PC-9 (cell line): ENCODE measurements around the gene TMEM219. TPM values are rescaled to one million over a fixed set of nuclear protein-coding genes. Genes with fewer than 3 reads are reported as not detected.

Experiments
- BruUV-seq: library from RNA; stranded (reverse); fragments of 400-500 nt; replicated peaks from 2 replicates; lab custom pipeline; 2021; lab: Mats Ljungman, UMichigan
- CTCF ChIA-PET: fragments of 300-600 bp; sonication (Branson Sonifier 250); formaldehyde crosslinking; loops from one replicate; lab custom pipeline; 2022; ENCODE audit warnings: antibody characterized with exemption; lab: Charles Lee
- POLR2A ChIA-PET: fragments of 300-600 bp; sonication (Branson Sonifier 250); formaldehyde crosslinking; loops from one replicate; lab custom pipeline; 2022; ENCODE audit warnings: antibody characterized with exemption; ENCODE audit not compliant: unreplicated experiment; lab: Charles Lee
- DNase-seq, 2 experiments: peaks; one replicate each; pipeline versions ENCODE4 v3.0.0 to v3.0.0-alpha.2; 2015 to 2022; ENCODE audit warnings: mixed read lengths in 1 of 2
- H2AFZ ChIP-seq: fragments of 200-600 bp; sonication (generic); 2 replicates; pipeline ENCODE4 v1.8.1; 2017; ENCODE audit warnings: antibody characterized with exemption
- H3F3A ChIP-seq: fragments of 200-600 bp; sonication (generic); 2 replicates; pipeline ENCODE4 v1.8.1; 2017; ENCODE audit warnings: antibody characterized with exemption, mild to moderate bottlenecking, low read depth; ENCODE audit not compliant: insufficient read depth
- H3K27ac ChIP-seq: fragments of 200-600 bp; sonication (generic); 2 replicates; pipeline ENCODE4 v1.6.1; 2016; ENCODE audit warnings: mixed run types
- H3K27me3 ChIP-seq: fragments of 200-600 bp; sonication (generic); 2 replicates; pipeline ENCODE4 v1.6.1; 2016; ENCODE audit warnings: low read depth, mixed run types; ENCODE audit not compliant: insufficient read depth
- H3K36me3 ChIP-seq: fragments of 200-600 bp; sonication (generic); 2 replicates; pipeline ENCODE4 v1.6.1; 2016; ENCODE audit warnings: low read depth, mixed run types
- H3K4me1 ChIP-seq: fragments of 200-600 bp; sonication (generic); replicated peaks from 2 replicates; pipeline ENCODE4 v1.6.1; 2016; ENCODE audit warnings: mixed run types; ENCODE audit not compliant: insufficient read depth
- H3K4me2 ChIP-seq: fragments of 200-600 bp; sonication (generic); 2 replicates; pipeline ENCODE4 v1.6.1; 2017; ENCODE audit warnings: mixed run types
- H3K4me3 ChIP-seq: fragments of 200-600 bp; sonication (generic); 2 replicates; pipeline ENCODE4 v1.6.1; 2016; ENCODE audit warnings: mixed run types
- H3K79me2 ChIP-seq: fragments of 200-600 bp; sonication (generic); 2 replicates; pipeline ENCODE4 v1.6.1; 2017; ENCODE audit warnings: low read depth, mixed run types
- H3K9me2 ChIP-seq: fragments of 200-600 bp; sonication (generic); 2 replicates; pipeline ENCODE4 v1.8.1; 2017; ENCODE audit warnings: mild to moderate bottlenecking; ENCODE audit not compliant: insufficient read depth
- H3K9me3 ChIP-seq: fragments of 200-600 bp; sonication (generic); 2 replicates; pipeline ENCODE4 v1.8.1; 2016; ENCODE audit warnings: low read depth; ENCODE audit not compliant: insufficient read depth
- H4K20me1 ChIP-seq: fragments of 200-600 bp; sonication (generic); 2 replicates; pipeline ENCODE4 v1.8.1; 2017; ENCODE audit not compliant: insufficient read depth
- EZH2 ChIP-seq: fragments of 200-600 bp; sonication (generic); IDR thresholded peaks from 2 replicates; pipeline ENCODE4 v1.8.0; 2017; ENCODE audit warnings: antibody characterized with exemption, low read depth
- intact Hi-C: fragments of 100-400 bp; cut with micrococcal nuclease; formaldehyde crosslinking; loops from one replicate; pipeline ENCODE4 v1.10.0; 2022; ENCODE audit not compliant: unreplicated experiment
- total RNA-seq: library from RNA; stranded (reverse); gene quantifications from 2 replicates; pipeline ENCODE4 v1.2.3, GENCODE V29; 2021
- TF ChIP-seq, protein P1 (sequence below): fragments of 200-600 bp; sonication (generic); conservative IDR thresholded peaks from 2 replicates; pipeline ENCODE4 v1.6.1; 2017; ENCODE audit warnings: mixed run types, antibody characterized with exemption, mild to moderate bottlenecking, moderate library complexity

Gene TMEM219
- total RNA-seq, 1 experiment from 2014 or later: 141 TPM

DNA sequence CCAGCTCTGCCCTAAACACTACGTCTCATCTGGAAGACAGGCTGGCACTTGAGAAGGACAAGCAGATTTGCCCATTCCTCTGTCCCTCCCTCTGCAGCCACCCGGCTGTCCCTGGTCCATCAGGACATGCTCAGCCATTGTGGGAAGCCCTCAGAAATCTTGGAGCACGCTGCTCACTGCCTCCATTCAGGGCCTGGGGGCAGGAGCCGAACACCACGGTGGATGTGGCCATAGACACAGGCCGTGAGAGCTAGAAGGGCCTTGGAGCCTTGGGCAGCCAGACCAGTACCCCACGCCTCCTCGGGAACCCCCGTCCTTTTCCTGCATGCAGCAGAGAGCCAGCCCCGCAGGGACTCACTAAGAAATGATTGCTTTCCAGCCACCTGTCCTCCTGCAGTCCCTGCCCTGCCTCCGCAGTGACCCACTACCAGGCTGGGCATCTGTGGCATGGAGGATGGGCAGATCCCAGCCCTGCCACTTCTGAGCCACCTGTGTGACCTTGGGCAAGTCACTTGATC is 45.6 kb downstream of the TMEM219 start:
- TF ChIP-seq EZH2: no peak
- TF ChIP-seq, protein P1, sequence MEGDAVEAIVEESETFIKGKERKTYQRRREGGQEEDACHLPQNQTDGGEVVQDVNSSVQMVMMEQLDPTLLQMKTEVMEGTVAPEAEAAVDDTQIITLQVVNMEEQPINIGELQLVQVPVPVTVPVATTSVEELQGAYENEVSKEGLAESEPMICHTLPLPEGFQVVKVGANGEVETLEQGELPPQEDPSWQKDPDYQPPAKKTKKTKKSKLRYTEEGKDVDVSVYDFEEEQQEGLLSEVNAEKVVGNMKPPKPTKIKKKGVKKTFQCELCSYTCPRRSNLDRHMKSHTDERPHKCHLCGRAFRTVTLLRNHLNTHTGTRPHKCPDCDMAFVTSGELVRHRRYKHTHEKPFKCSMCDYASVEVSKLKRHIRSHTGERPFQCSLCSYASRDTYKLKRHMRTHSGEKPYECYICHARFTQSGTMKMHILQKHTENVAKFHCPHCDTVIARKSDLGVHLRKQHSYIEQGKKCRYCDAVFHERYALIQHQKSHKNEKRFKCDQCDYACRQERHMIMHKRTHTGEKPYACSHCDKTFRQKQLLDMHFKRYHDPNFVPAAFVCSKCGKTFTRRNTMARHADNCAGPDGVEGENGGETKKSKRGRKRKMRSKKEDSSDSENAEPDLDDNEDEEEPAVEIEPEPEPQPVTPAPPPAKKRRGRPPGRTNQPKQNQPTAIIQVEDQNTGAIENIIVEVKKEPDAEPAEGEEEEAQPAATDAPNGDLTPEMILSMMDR: no peak
- POLR2A ChIA-PET: no interaction called here
- Histone ChIP-seq H4K20me1 (peaks cover 3% of the 10 kb centered on the region; the same call in 1 of the 2 replicates), H3K9me2 (no peaks in the 10 kb centered on the region), H3K27ac (no peak overlapping the region), H3K4me2 (no peak overlapping the region), H3K79me2 (no peaks in the 10 kb centered on the region), H3K4me1 (no peaks in the 10 kb centered on the region), H2AFZ (no peak overlapping the region), H3F3A (peaks cover 7% of the 10 kb centered on the region), H3K36me3 (no peaks in the 10 kb centered on the region), H3K9me3 (no peaks in the 10 kb centered on the region), H3K4me3 (no peak overlapping the region), H3K27me3 (peaks cover 16% of the 10 kb centered on the region)
- BruUV-seq: no TSS peak
- CTCF ChIA-PET: no interaction called here
- intact Hi-C loops: no loop called here
- DNase-seq: no peak

- H3K27me3 ChIP-seq: peaks cover 16% of the 10 kb centered on the region
- no peaks in the 10 kb centered on the region for H3K4me1 ChIP-seq
- DNase-seq: no peak
- peaks cover 7% of the 10 kb centered on the region for H3F3A ChIP-seq
- H3K27ac ChIP-seq: no peak overlapping the region
- no peak overlapping the region for H3K4me3 ChIP-seq
- intact Hi-C loops: no loop called here
- H4K20me1 ChIP-seq: peaks cover 3% of the 10 kb centered on the region; the same call in 1 of the 2 replicates
- no peaks in the 10 kb centered on the region for H3K9me3 ChIP-seq
- no peak overlapping the region for H3K4me2 ChIP-seq
- TF ChIP-seq, protein P1: no peak
- no peak for TF ChIP-seq EZH2
- no peak overlapping the region for H2AFZ ChIP-seq
- no peaks in the 10 kb centered on the region for H3K36me3 ChIP-seq
- ChIA-PET POLR2A (no interaction called here), CTCF (no interaction called here)
- H3K9me2 ChIP-seq: no peaks in the 10 kb centered on the region
- BruUV-seq: no TSS peak
- no peaks in the 10 kb centered on the region for H3K79me2 ChIP-seq
Observed at GRCh38 chr16:30009085-30009862, 47.4 kb downstream of the TMEM219 start.

- H3K79me2 ChIP-seq: no peaks in the 10 kb centered on the region
- H3K4me3 ChIP-seq: peak overlapping the region; percentile 56; the same call in 1 of the 2 replicates
- H3K36me3 ChIP-seq: no peaks in the 10 kb centered on the region
- H3K4me2 ChIP-seq: peak overlapping the region; percentile 79
- no peaks in the 10 kb centered on the region for H3K9me3 ChIP-seq
- H4K20me1 ChIP-seq: peaks cover 3% of the 10 kb centered on the region; the same call in 1 of the 2 replicates
- TF ChIP-seq, protein P1: no peak
- 0 out of 2 replicates have a peak, but pooled peaks have one; percentile 66 for TF ChIP-seq EZH2
- no peak overlapping the region for H3K27ac ChIP-seq
- H3K9me2 ChIP-seq: no peaks in the 10 kb centered on the region
- DNase-seq: no peak
- ChIA-PET CTCF (interaction anchor here (0.5 to 0.6 kb wide), 2 partner anchors 9 to 102 kb away, joined by 4 to 10 read pairs; no protein-coding TSS in a partner anchor), POLR2A (no interaction called here)
- H3F3A ChIP-seq: peaks cover 7% of the 10 kb centered on the region
- no peaks in the 10 kb centered on the region for H3K4me1 ChIP-seq
- no peak overlapping the region for H2AFZ ChIP-seq
- no TSS peak for BruUV-seq
- intact Hi-C loops: no loop called here
- peaks cover 16% of the 10 kb centered on the region for H3K27me3 ChIP-seq
Observed at GRCh38 chr16:30009990-30010843, 48.3 kb downstream of the TMEM219 start.
